Prostate gland (tissue), 2 donors: Measurements from ENCODE around the gene ODF4.

Source experiments
- POLR2A ChIP-seq: fragments of 450-650 bp; IDR thresholded peaks from one replicate; pipeline ENCODE4 v1.6.1; 2016; ENCODE audit warnings: antibody characterized with exemption, mild to moderate bottlenecking
- TF ChIP-seq, protein P1 (sequence below), 4 experiments: fragments of 200-600 bp in 2 of 4; fragments of 450-650 bp in 2 of 4; sonication (generic) in 2 of 4; IDR thresholded peaks; 1 replicate in 3 of 4; 2 replicates in 1 of 4; pipeline ENCODE4 v1.5.1; 2016 to 2019; ENCODE audit warnings: antibody characterized with exemption in 4 of 4, mild to moderate bottlenecking in 2 of 4, moderate library complexity in 2 of 4

DNA sequence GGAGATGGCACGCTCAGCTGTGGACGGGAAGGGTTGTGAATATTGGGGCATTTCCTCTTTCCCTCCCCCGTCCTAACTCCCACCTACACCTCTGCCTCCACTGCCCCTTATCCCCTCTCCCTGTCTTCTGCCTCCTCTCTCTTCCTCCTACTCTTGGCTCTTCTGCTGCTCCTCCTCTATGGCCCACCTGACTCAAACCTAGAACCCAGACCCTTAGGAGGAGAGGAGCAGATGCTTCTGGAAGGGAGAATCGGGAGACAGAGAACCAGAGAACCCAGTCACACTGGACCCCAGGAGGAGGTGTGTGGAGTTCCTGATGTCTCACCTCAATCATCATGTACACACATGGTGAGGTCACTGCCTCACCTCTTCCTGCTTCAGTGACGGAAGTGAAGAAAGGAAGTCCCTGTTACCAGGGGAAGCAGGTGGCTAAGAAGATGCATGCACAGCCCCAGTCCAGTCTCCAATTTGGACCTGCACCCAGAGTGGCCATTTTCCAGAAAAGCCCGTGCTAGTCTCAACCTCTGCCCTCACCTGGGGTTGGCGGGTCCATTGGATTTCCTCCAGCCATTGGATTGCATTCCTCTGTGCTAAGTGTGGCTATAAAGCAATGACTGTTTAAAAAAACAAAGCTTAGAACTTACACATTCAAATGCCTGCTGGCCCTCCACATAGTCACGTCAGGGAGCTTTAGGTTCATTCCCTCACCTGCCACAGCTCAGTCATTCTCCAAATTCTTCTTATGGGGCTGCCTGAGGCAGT, 54.0 kb downstream of the ODF4 start:
- TF ChIP-seq, protein P1, sequence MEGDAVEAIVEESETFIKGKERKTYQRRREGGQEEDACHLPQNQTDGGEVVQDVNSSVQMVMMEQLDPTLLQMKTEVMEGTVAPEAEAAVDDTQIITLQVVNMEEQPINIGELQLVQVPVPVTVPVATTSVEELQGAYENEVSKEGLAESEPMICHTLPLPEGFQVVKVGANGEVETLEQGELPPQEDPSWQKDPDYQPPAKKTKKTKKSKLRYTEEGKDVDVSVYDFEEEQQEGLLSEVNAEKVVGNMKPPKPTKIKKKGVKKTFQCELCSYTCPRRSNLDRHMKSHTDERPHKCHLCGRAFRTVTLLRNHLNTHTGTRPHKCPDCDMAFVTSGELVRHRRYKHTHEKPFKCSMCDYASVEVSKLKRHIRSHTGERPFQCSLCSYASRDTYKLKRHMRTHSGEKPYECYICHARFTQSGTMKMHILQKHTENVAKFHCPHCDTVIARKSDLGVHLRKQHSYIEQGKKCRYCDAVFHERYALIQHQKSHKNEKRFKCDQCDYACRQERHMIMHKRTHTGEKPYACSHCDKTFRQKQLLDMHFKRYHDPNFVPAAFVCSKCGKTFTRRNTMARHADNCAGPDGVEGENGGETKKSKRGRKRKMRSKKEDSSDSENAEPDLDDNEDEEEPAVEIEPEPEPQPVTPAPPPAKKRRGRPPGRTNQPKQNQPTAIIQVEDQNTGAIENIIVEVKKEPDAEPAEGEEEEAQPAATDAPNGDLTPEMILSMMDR (IDR thresholded peaks at IDR 0.05), result no peak
- TF ChIP-seq POLR2A, result no peak
